Fibroblast of the conjunctiva (primary cell): ENCODE measurements around the gene STRN4.
"Not testable (repeated sequence)": the region's sequence is repeated elsewhere in the genome, so short reads cannot be mapped to it uniquely, and the experiment has no call there.

Experiments used
- DNase-seq: peaks from one replicate; pipeline ENCODE4 v3.0.0-alpha.2; 2010; ENCODE audit warnings: low read depth

Gene STRN4, protein sequence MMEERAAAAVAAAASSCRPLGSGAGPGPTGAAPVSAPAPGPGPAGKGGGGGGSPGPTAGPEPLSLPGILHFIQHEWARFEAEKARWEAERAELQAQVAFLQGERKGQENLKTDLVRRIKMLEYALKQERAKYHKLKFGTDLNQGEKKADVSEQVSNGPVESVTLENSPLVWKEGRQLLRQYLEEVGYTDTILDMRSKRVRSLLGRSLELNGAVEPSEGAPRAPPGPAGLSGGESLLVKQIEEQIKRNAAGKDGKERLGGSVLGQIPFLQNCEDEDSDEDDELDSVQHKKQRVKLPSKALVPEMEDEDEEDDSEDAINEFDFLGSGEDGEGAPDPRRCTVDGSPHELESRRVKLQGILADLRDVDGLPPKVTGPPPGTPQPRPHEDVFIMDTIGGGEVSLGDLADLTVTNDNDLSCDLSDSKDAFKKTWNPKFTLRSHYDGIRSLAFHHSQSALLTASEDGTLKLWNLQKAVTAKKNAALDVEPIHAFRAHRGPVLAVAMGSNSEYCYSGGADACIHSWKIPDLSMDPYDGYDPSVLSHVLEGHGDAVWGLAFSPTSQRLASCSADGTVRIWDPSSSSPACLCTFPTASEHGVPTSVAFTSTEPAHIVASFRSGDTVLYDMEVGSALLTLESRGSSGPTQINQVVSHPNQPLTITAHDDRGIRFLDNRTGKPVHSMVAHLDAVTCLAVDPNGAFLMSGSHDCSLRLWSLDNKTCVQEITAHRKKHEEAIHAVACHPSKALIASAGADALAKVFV

GRCh38 chr19:46746281-46747057 lies at the start of gene STRN4:
STRN4 (minus strand) TSS chr19:46746450; CDS start chr19:46746430, 20 bp downstream.
- no peak for DNase-seq

GRCh38 chr19:46791944-46792343 lies 45.7 kb upstream of the STRN4 start:
- no peak for DNase-seq

- DNase-seq = no peak
Observed at GRCh38 chr19:46789371-46789770, 43.1 kb upstream of the STRN4 start.

DNA sequence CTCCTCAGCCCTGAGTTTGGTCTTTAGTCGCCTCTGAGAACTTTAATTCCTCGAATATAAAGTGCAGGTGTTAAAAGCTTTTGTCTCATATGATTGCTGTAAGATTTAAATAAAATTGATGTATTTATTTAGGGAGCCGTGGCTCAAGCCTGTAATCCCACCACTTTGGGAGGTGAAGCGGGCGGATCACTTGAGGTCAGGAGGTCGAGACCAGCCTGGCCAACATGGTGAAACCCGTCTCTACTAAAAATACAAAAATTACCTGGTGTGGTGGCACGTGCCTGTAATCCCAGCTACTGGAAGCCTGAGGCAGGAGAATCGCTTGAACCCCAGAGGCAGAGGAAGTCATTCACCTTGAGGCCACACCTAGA lies 42.7 kb upstream of the STRN4 start:
- DNase-seq = no peak

GRCh38 chr19:46788262-46788967 lies 42.2 kb upstream of the STRN4 start, which contains the start of gene SLC1A5:
SLC1A5 (minus strand) TSS chr19:46788594; CDS start chr19:46787965, 629 bp downstream.
- peak; percentile 97 for DNase-seq

- peak; percentile 66 for DNase-seq
Observed at GRCh38 chr19:46787331-46788261, 41.3 kb upstream of the STRN4 start.

DNA sequence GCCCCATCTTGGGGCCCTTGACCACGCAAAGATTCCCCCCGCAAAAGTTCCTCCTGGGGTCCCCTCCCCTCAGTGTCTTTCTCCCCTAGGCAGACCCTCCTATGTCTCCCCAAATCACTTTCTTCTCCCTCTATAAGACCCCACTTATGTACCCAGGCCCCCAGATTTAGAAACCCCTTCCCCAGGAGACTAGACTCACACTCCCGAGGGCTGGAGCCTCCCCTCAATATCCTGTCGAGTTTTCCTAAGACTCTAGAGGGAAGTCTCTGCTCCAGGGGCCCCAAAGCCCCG lies 40.7 kb upstream of the STRN4 start:
- DNase-seq = no peak

DNA sequence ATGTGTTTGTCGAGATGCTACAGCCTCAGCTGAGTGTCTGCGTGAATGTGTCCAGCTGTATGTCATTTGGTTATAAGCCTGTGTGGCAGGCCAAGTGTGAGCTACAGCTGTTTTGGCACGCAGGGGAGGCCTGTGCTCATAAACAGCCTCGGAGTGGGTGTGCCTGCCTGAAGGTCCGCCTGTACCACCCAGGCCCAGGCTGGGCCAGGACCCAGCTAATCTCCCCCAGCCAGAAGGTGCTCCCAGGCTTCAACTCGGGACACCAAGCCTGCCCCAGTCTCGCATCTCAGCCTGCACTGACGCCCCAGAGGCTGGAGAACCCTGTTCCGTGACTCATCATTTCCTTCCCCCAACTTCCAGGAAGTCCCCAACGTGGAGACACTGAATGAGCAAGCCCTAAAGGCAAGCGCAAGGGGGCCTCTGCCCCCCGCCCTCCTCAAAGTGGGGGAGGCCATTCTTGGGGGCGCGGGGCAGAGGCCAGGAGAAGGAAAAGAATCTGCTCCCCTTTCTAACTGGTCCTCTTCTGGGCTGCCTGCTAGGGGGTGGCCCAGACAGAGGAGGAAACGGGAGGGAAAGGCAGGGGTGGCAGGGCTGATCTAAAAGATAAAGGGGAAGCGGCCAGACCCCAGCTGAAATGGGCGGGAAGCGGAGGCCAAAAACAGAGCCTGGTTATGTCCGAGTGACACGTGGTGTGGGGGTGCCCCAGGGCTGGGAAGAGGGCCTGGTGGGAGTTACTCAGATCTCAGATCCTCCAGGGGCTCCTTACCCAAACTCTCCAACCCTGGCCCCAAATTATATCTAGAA lies 40.2 kb upstream of the STRN4 start:
- DNase-seq = peak; percentile 90

DNA sequence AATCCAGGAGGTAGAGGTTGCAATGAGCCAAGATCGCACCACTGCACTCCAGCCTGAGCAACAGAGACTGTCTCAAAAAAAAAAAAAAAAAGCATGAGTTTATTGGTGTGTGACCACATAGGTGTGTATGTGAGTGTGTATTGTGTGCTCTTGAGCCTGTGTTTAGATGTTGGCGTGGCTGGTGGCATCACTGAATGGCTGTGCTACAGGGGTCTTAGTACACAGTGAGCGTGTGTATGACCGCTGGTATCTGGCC lies 39.7 kb upstream of the STRN4 start:
- DNase-seq = no peak

DNA sequence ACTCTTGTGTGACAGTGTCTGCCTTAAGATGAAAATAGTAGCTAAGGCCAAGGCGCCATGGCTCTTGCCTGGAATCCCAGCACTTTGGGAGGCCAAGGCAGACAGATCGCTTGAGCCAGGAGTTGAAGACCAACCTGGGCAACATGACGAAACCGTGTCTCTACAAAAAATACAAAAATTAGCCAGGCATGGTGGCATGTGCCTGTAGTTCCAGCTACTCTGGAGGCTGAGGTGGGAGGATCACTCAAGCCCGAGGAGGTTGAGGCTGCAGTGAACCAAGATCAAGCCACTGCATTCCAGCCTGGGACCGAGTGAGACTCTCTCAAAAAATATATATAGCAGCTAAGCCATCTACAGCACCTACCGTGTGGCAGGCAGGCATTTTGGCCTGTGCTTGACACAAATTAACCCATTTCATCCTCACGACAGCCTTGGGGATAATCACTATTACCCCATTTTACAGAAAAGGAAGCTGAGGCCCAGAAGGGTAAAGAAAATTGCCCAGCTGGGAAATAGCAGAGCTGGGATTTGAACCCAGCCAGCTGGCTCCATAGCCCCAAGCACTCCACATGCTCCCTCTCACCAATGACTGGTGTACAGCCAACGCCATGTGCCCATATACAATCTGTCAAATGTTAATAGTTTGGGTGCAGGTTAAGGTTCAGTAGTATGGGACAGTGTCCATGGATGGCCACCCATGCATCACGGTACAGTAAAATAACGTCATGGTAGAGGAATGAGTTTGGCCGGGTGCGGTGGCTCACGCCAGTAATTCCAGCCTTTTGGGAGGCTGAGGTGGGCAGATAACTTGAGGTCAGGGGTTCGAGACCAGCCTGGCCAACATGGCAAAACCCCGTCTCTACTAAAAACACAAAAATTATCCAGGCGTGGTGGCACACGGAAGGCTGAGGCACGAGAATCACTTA lies 39.1 kb upstream of the STRN4 start:
- DNase-seq = no peak

DNA sequence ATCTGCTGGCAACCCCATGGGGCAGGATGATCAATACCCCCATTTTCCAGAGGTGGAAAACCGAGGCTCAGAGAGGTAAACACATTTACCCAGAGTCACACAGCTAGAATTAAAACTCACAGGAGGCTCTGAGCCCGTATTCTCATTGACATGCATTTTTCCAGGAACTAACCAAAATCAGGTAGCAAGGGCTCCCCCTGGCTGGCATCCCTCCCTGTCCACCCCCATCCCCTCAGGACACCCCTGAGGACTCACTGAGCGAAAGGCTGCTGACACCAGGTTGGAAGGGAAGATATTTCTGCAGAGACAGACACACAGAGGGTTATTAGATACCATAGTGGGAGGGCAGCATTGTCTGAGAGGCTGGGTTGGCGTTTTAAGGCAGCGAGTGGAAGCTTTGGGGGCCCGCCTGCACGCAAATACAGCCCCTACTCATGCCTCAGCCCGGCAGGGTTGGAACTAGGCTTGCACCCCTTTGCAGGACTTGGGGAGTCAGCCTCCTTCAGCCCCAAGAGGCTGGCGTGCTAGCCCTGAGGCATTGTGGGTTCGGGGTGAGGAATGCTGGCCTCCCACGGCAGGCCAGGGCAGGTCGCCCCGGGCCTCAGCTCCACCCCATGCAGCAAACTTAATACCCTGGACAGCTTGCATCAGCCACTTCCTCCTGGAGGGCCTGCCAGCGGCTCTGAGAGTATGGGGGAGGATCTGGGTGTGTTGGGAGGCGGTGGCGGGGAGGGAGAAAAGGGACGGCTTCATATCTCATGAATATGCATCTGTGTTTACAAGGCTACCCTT lies 38.2 kb upstream of the STRN4 start:
- peak; percentile 94 for DNase-seq

DNA sequence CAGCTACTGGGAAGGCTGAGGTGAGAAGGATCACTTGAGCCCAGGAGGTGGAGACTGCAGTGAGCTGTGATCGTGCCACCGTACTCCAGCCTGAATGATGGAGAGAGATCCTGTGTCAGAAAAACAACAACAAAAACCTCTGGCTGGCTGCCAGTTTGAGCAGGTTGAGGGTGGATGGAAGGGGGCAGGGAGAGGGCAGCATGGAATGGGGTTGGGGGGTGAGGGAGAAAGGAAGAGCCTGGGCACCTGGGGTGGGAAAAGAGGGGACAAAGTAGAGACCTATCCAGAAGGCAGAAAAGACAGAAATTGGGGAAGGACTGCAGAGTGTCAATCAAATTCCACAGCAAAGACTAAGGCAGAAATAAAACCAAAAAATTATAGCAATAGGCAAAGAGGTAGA lies 37.4 kb upstream of the STRN4 start:
- DNase-seq = no peak

GRCh38 chr19:46782355-46783019 lies 36.2 kb upstream of the STRN4 start:
- no peak for DNase-seq

GRCh38 chr19:46777956-46778645 lies 31.9 kb upstream of the STRN4 start:
- DNase-seq = not testable (repeated sequence)

DNA sequence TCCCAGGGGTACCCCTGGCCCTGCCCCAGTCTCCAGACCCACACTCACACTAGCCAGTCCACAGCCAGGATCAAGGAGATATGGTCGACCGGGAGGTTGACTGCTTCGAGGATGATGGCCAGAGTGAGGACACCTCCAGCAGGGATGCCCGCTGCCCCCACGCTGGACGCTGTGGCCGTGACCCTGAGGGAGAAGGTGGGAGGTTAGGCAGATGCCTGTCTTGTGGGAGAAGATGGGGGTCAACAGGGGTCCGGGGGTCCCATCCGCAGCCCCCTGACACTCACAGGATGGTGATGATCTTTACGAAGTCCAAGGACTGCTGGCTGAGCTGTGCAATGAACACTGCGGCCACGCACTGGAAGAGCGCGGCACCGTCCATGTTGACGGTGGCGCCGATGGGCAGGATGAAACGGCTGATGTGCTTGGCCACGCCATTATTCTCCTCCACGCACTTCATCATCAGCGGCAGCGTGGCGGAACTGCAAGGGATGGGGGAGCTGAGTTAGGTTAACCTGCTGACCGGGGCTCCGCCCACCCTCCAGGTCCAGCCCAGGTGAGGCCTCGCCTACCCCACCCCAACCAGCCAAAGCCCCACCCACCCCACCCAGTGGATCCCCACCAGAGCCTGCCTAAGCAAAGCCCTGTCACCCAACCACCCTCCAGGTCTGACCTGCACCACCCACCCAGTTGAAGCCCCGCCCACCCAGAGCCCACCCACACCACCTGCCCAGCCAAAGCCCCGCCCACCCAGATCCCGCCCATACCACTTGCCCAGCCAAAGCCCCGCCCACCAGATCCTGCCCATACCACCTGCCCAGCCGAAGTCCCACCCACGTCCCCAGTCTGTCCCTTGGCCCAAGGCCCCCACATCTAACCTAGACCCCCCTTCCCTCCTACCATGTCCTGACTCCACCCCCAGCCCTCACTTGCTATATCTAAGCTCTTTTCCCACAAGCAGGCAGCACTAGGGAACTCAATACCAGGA lies 31.0 kb upstream of the STRN4 start:
- no peak for DNase-seq

- no peak for DNase-seq
Observed at GRCh38 chr19:46775642-46776258, 29.5 kb upstream of the STRN4 start.
